ENCODE data around the gene IQSEC1. TPM values are rescaled to one million over a fixed set of nuclear protein-coding genes. Genes with fewer than 3 reads are reported as not detected.

Gene IQSEC1
- total RNA-seq, 4 donors from 2014 or later, result 56.1 to 99.5 (median 78.2) TPM

- Histone ChIP-seq H3K9me3 (no peaks in the 10 kb centered on the region), H3K36me3 (peaks cover 0 to 4% (median 0%) of the 10 kb centered on the region in 4 donors), H3K4me3 (no peak overlapping the region), H3K27me3 (no peaks in the 10 kb centered on the region), H3K4me1 (peaks cover 5 to 14% (median 12%) of the 10 kb centered on the region in 4 donors), H3K27ac (replicated peaks in 1 of 4) (no peak overlapping the region)
- intact Hi-C loops (cut with DNase I), result no loop called here
- TF ChIP-seq EP300 (IDR thresholded peaks at IDR 0.05) (no peak), POLR2A (IDR thresholded peaks at IDR 0.05; ENCODE audit: low read depth) (no peak), POLR2AphosphoS5 (IDR thresholded peaks at IDR 0.05) (no peak), CTCF (IDR thresholded peaks at IDR 0.05) (no peak)
- WGBS, result 91% methylated on average over 20 of the region's 20 CpGs
- DNase-seq (ENCODE audit: extremely low spot score), result no peak
Observed at GRCh38 chr3:12979151-12979946, 93.9 kb downstream of the IQSEC1 start.

DNA sequence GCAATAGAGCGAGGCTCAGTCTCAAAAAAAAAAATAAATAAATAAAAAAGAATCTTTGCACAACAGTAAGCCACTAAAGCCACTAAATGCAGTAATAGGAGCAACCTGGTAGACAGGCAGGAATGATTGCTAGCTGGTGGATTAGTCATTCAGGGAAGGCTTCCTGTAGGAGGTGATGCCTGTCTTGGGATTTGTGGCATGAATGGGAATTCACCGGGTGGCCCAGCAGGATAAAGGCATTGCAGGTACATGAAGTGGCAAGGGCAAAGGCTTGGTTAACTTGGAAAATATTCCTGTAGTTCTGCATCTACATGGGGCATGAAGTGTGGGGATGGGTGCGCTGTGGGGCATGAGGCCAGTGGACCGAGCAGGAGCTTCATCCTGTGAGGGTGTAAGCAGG is 94.5 kb downstream of the IQSEC1 start:
- intact Hi-C loops (cut with DNase I), result no loop called here
- Histone ChIP-seq H3K27me3 (no peaks in the 10 kb centered on the region), H3K9me3 (no peaks in the 10 kb centered on the region), H3K4me3 (no peak overlapping the region), H3K4me1 (peaks cover 0 to 7% (median 6%) of the 10 kb centered on the region in 4 donors), H3K36me3 (peaks cover 0 to 4% (median 0%) of the 10 kb centered on the region in 4 donors), H3K27ac (replicated peaks in 1 of 4) (no peak overlapping the region)
- DNase-seq (ENCODE audit: extremely low spot score), result no peak
- 96% methylated on average over 4 of the region's 4 CpGs for WGBS
- TF ChIP-seq POLR2AphosphoS5 (IDR thresholded peaks at IDR 0.05), result no peak
- no peak for TF ChIP-seq CTCF (IDR thresholded peaks at IDR 0.05)
- no peak for TF ChIP-seq POLR2A (IDR thresholded peaks at IDR 0.05; ENCODE audit: low read depth)
- TF ChIP-seq EP300 (IDR thresholded peaks at IDR 0.05), result no peak

GRCh38 chr3:12977117-12977808 is 96.0 kb downstream of the IQSEC1 start:
- DNase-seq (ENCODE audit: extremely low spot score), result no peak
- intact Hi-C loops (cut with DNase I), result no loop called here
- no peaks in the 10 kb centered on the region for H3K9me3 ChIP-seq
- no peak overlapping the region for H3K4me3 ChIP-seq
- H3K4me1 ChIP-seq, result peaks cover 0 to 5% (median 2%) of the 10 kb centered on the region in 4 donors
- no peaks in the 10 kb centered on the region for H3K27me3 ChIP-seq
- H3K36me3 ChIP-seq, result peaks cover 0 to 4% (median 0%) of the 10 kb centered on the region in 4 donors
- TF ChIP-seq EP300 (IDR thresholded peaks at IDR 0.05) (no peak), POLR2A (IDR thresholded peaks at IDR 0.05; ENCODE audit: low read depth) (no peak), CTCF (IDR thresholded peaks at IDR 0.05) (no peak), POLR2AphosphoS5 (IDR thresholded peaks at IDR 0.05) (no peak)
- 83% methylated on average over 10 of the region's 10 CpGs for WGBS
- H3K27ac ChIP-seq (replicated peaks in 1 of 4), result no peak overlapping the region

GRCh38 chr3:12975748-12976522 is 97.3 kb downstream of the IQSEC1 start:
- Histone ChIP-seq H3K9me3 (no peaks in the 10 kb centered on the region), H3K27me3 (no peaks in the 10 kb centered on the region), H3K36me3 (peaks cover 0 to 4% (median 0%) of the 10 kb centered on the region in 4 donors), H3K4me1 (peaks cover 0 to 6% (median 2%) of the 10 kb centered on the region in 4 donors), H3K4me3 (no peak overlapping the region), H3K27ac (replicated peaks in 1 of 4) (no peak overlapping the region)
- TF ChIP-seq POLR2AphosphoS5 (IDR thresholded peaks at IDR 0.05) (no peak), CTCF (IDR thresholded peaks at IDR 0.05) (no peak), POLR2A (IDR thresholded peaks at IDR 0.05; ENCODE audit: low read depth) (no peak), EP300 (IDR thresholded peaks at IDR 0.05) (no peak)
- 84% methylated on average over 7 of the region's 12 CpGs for WGBS
- intact Hi-C loops (cut with DNase I), result no loop called here
- DNase-seq (ENCODE audit: extremely low spot score), result no peak
